ENCODE measurements around the gene ARL2BP. TPM values are rescaled to one million over a fixed set of nuclear protein-coding genes. Genes with fewer than 3 reads are reported as not detected.

Gene ARL2BP
- total and polyA plus RNA-seq, 2 experiments from 2014 or later, result 111 to 116 TPM

GRCh38 chr16:57289391-57290257 lies 44.6 kb downstream of the ARL2BP start:
- WGBS, 2 experiments (ENCODE audit: low coverage in 1 of 2, low lambda C conversion rate in 2 of 2, missing lambda C conversion rate in 2 of 2), result 79 to 80% methylated on average over 14 of the region's 14 CpGs
- in situ Hi-C loops (cut with MboI), result no loop called here
- TF ChIP-seq EZH2 (IDR thresholded peaks at IDR 0.05; ENCODE audit: insufficient read depth, poor library complexity, severe bottlenecking), result no peak
- no peak for TF ChIP-seq EZH2phosphoT487 (IDR thresholded peaks at IDR 0.05; ENCODE audit: insufficient read depth, low read depth)
- Histone ChIP-seq H3K27ac (no peak overlapping the region), H2AFZ (no peak overlapping the region), H3K36me3 (ENCODE audit: low read depth) (no peaks in the 10 kb centered on the region), H3K4me3 (no peak overlapping the region), H3K79me2 (ENCODE audit: insufficient read depth) (no peaks in the 10 kb centered on the region), H3F3A (ENCODE audit: insufficient read depth) (no peaks in the 10 kb centered on the region), H3K9ac (no peak overlapping the region), H3K9me3 (ENCODE audit: low read depth) (no peaks in the 10 kb centered on the region), H3K4me1 (ENCODE audit: insufficient read depth) (no peaks in the 10 kb centered on the region), H4K20me1 (ENCODE audit: insufficient read depth) (no peaks in the 10 kb centered on the region), H3K27me3 (replicated peaks; ENCODE audit: insufficient read depth) (peaks cover 10% of the 10 kb centered on the region), H3K9me2 (ENCODE audit: insufficient read depth) (no peaks in the 10 kb centered on the region), H3K4me2 (ENCODE audit: unreplicated experiment) (no peak overlapping the region)
- DNase-seq, result no peak

DNA sequence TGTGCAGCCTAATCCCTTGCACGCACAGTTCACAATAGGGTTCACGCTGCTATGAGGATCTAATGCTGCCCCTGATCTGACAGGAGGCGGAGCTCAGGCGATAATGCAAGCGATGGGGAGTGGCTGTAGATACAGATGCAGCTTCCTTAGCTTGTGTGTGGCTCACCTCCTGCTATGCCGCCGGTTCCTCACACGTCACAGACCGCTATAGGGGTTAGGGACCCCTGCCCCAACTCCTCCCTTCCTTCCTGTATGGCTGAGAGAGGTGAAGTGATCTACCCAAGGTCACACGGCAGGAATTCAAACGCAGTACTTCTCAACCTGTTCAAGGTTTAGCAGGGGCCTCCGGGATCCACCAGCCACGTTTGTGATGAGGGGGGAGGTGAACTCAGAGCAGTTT lies 52.8 kb downstream of the ARL2BP start:
- Histone ChIP-seq H3K9me2 (ENCODE audit: insufficient read depth) (no peaks in the 10 kb centered on the region), H3K4me2 (ENCODE audit: unreplicated experiment) (no peak overlapping the region), H3K79me2 (ENCODE audit: insufficient read depth) (no peaks in the 10 kb centered on the region), H3K27ac (no peak overlapping the region), H4K20me1 (ENCODE audit: insufficient read depth) (no peaks in the 10 kb centered on the region), H3K36me3 (ENCODE audit: low read depth) (no peaks in the 10 kb centered on the region), H3K4me1 (ENCODE audit: insufficient read depth) (peaks cover 8% of the 10 kb centered on the region), H3K9ac (no peak overlapping the region), H3K4me3 (no peak overlapping the region), H2AFZ (no peak overlapping the region), H3F3A (ENCODE audit: insufficient read depth) (peaks cover 19% of the 10 kb centered on the region), H3K27me3 (replicated peaks; ENCODE audit: insufficient read depth) (no peaks in the 10 kb centered on the region), H3K9me3 (ENCODE audit: low read depth) (no peaks in the 10 kb centered on the region)
- WGBS, 2 experiments (ENCODE audit: low coverage in 1 of 2, low lambda C conversion rate in 2 of 2, missing lambda C conversion rate in 2 of 2), result 81 to 90% methylated on average over 13 of the region's 13 CpGs
- TF ChIP-seq EZH2phosphoT487 (IDR thresholded peaks at IDR 0.05; ENCODE audit: insufficient read depth, low read depth) (no peak), EZH2 (IDR thresholded peaks at IDR 0.05; ENCODE audit: insufficient read depth, poor library complexity, severe bottlenecking) (no peak)
- DNase-seq, result no peak
- in situ Hi-C loops (cut with MboI), result no loop called here

GRCh38 chr16:57299009-57299718 lies 54.1 kb downstream of the ARL2BP start:
- H3K79me2 ChIP-seq (ENCODE audit: insufficient read depth), result no peaks in the 10 kb centered on the region
- no peaks in the 10 kb centered on the region for H3K9me2 ChIP-seq (ENCODE audit: insufficient read depth)
- peak overlapping the region; percentile 84 for H3K4me3 ChIP-seq
- peak; percentile 91 for DNase-seq
- peak overlapping the region; percentile 77 for H3K4me2 ChIP-seq (ENCODE audit: unreplicated experiment)
- peaks cover 8% of the 10 kb centered on the region for H3K4me1 ChIP-seq (ENCODE audit: insufficient read depth)
- TF ChIP-seq EZH2phosphoT487 (IDR thresholded peaks at IDR 0.05; ENCODE audit: insufficient read depth, low read depth) (no peak), EZH2 (IDR thresholded peaks at IDR 0.05; ENCODE audit: insufficient read depth, poor library complexity, severe bottlenecking) (no peak)
- H3K27ac ChIP-seq, result peak overlapping the region; percentile 80
- peak overlapping the region; percentile 70 for H3K9ac ChIP-seq
- no peaks in the 10 kb centered on the region for H3K27me3 ChIP-seq (replicated peaks; ENCODE audit: insufficient read depth)
- H3K9me3 ChIP-seq (ENCODE audit: low read depth), result no peaks in the 10 kb centered on the region
- H4K20me1 ChIP-seq (ENCODE audit: insufficient read depth), result no peaks in the 10 kb centered on the region
- no peaks in the 10 kb centered on the region for H3K36me3 ChIP-seq (ENCODE audit: low read depth)
- 19 to 21% methylated on average over 14 of the region's 14 CpGs for WGBS, 2 experiments (ENCODE audit: low coverage in 1 of 2, low lambda C conversion rate in 2 of 2, missing lambda C conversion rate in 2 of 2)
- H2AFZ ChIP-seq, result peak overlapping the region; percentile 87
- peaks cover 19% of the 10 kb centered on the region for H3F3A ChIP-seq (ENCODE audit: insufficient read depth)
- in situ Hi-C loops (cut with MboI), result no loop called here

DNA sequence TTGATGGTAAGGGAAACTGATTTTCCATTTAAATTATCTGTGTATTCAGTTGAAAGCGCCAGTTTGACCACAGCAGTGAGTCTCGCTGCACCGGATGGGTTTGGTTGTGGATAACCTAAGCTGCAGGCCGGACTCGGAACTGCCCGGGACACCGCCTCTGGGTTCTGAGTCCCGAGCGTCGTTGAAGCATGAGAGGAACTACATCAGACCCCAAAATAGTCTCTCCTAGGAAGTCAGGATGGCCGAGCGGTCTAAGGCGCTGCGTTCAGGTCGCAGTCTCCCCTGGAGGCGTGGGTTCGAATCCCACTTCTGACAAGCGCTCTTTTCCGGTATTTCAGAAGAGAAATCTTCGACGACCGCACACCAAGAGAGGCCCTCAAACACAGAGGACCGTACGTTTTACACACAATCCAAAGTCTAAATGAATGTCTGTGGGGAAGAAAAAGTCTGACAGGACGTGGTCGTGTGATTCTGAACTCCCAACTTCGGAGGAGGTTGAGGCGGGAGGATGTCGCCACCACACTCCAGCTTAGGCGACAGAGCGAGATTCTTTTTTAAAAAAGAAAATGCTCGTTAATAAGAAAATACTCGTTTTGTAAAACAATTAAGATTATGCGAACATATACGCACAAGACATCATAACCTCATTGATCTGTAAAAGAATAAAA lies 54.8 kb downstream of the ARL2BP start:
- Histone ChIP-seq H3K9me3 (ENCODE audit: low read depth) (no peaks in the 10 kb centered on the region), H2AFZ (peak overlapping the region; percentile 87), H3K4me3 (peak overlapping the region; percentile 84), H3K27ac (peak overlapping the region; percentile 80), H3F3A (ENCODE audit: insufficient read depth) (peaks cover 19% of the 10 kb centered on the region), H3K27me3 (replicated peaks; ENCODE audit: insufficient read depth) (no peaks in the 10 kb centered on the region), H3K4me1 (ENCODE audit: insufficient read depth) (peaks cover 8% of the 10 kb centered on the region), H4K20me1 (ENCODE audit: insufficient read depth) (no peaks in the 10 kb centered on the region), H3K9ac (peak overlapping the region; percentile 70), H3K4me2 (ENCODE audit: unreplicated experiment) (peak overlapping the region; percentile 77), H3K9me2 (ENCODE audit: insufficient read depth) (no peaks in the 10 kb centered on the region), H3K79me2 (ENCODE audit: insufficient read depth) (no peaks in the 10 kb centered on the region), H3K36me3 (ENCODE audit: low read depth) (no peaks in the 10 kb centered on the region)
- WGBS, 2 experiments (ENCODE audit: low coverage in 1 of 2, low lambda C conversion rate in 2 of 2, missing lambda C conversion rate in 2 of 2), result 0 to 1% methylated on average over 35 of the region's 35 CpGs
- in situ Hi-C loops (cut with MboI), result loop anchor here (5.0 to 10.0 kb wide), 2 partner anchors 117 to 215 kb away; no protein-coding TSS in a partner anchor
- DNase-seq, result peak; percentile 94
- no peak for TF ChIP-seq EZH2phosphoT487 (IDR thresholded peaks at IDR 0.05; ENCODE audit: insufficient read depth, low read depth)
- TF ChIP-seq EZH2 (IDR thresholded peaks at IDR 0.05; ENCODE audit: insufficient read depth, poor library complexity, severe bottlenecking), result no peak

All from GM23248 (cell line).